Measurements from ENCODE around the gene SRSF6.

DNA sequence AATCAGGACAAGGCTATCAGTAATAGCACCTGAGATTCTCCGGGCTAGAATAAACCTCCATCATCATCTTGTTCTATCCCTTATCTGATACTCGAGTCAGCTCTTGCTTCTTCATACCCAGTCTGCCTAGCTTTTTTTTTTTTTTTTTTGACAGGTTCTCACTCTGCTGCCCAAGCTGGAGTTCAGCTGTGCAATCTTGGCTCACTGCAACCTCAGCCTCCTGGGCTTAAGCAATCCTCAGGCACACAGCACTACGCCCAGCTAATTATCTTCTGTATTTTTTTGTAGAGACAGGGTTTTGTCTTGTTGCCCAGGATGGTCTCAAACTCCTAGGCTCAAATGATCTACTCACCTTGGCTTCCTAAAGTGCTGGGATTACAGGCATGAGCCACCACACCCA lies 19.5 kb downstream of the SRSF6 start:
- TF ChIP-seq, protein P1, sequence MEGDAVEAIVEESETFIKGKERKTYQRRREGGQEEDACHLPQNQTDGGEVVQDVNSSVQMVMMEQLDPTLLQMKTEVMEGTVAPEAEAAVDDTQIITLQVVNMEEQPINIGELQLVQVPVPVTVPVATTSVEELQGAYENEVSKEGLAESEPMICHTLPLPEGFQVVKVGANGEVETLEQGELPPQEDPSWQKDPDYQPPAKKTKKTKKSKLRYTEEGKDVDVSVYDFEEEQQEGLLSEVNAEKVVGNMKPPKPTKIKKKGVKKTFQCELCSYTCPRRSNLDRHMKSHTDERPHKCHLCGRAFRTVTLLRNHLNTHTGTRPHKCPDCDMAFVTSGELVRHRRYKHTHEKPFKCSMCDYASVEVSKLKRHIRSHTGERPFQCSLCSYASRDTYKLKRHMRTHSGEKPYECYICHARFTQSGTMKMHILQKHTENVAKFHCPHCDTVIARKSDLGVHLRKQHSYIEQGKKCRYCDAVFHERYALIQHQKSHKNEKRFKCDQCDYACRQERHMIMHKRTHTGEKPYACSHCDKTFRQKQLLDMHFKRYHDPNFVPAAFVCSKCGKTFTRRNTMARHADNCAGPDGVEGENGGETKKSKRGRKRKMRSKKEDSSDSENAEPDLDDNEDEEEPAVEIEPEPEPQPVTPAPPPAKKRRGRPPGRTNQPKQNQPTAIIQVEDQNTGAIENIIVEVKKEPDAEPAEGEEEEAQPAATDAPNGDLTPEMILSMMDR (conservative IDR thresholded peaks at IDR 0.05; ENCODE audit: low read length) = no peak
- no peak for TF ChIP-seq EZH2phosphoT487 (IDR thresholded peaks at IDR 0.05; ENCODE audit: borderline replicate concordance, low read depth, low read length)

Measured in OCI-LY7 (cell line).